ENCODE data around the gene GGA2. TPM values are rescaled to one million over a fixed set of nuclear protein-coding genes. Genes with fewer than 3 reads are reported as not detected.

Gene GGA2
- total RNA-seq, 1 experiment from 2014 or later, result 90.4 TPM

GRCh38 chr16:23479138-23479537 is 31.2 kb downstream of the GGA2 start:
- Mint-ChIP-seq H3K4me3 (ENCODE audit: low read depth, unreplicated experiment) (no peak overlapping the region), H3K27ac (ENCODE audit: unreplicated experiment) (no peak overlapping the region), H3K9me3 (ENCODE audit: low read depth, unreplicated experiment) (no peaks in the 10 kb centered on the region), H3K36me3 (ENCODE audit: insufficient read depth, unreplicated experiment) (peaks cover 45% of the 10 kb centered on the region), H3K4me1 (ENCODE audit: low read depth, unreplicated experiment) (no peaks in the 10 kb centered on the region), H3K27me3 (ENCODE audit: unreplicated experiment) (no peaks in the 10 kb centered on the region)
- TF ChIP-seq CTCF (IDR thresholded peaks at IDR 0.05; ENCODE audit: unreplicated experiment), result no peak
- BruUV-seq (replicated peaks), result no TSS peak
- intact Hi-C loops (cut with micrococcal nuclease; ENCODE audit: unreplicated experiment), result no loop called here
- CTCF ChIA-PET, result interaction anchor here (0.6 kb wide), 1 partner anchor 212 kb away, joined by 7 read pairs; no protein-coding TSS in a partner anchor
- no peak for DNase-seq

GRCh38 chr16:23478566-23478965 is 31.7 kb downstream of the GGA2 start:
- H3K27ac Mint-ChIP-seq (ENCODE audit: unreplicated experiment), result no peak overlapping the region
- H3K9me3 Mint-ChIP-seq (ENCODE audit: low read depth, unreplicated experiment), result no peaks in the 10 kb centered on the region
- BruUV-seq (replicated peaks), result no TSS peak
- H3K4me1 Mint-ChIP-seq (ENCODE audit: low read depth, unreplicated experiment), result no peaks in the 10 kb centered on the region
- DNase-seq, result no peak
- no peak overlapping the region for H3K4me3 Mint-ChIP-seq (ENCODE audit: low read depth, unreplicated experiment)
- H3K36me3 Mint-ChIP-seq (ENCODE audit: insufficient read depth, unreplicated experiment), result peaks cover 49% of the 10 kb centered on the region
- intact Hi-C loops (cut with micrococcal nuclease; ENCODE audit: unreplicated experiment), result no loop called here
- no peak for TF ChIP-seq CTCF (IDR thresholded peaks at IDR 0.05; ENCODE audit: unreplicated experiment)
- H3K27me3 Mint-ChIP-seq (ENCODE audit: unreplicated experiment), result no peaks in the 10 kb centered on the region
- CTCF ChIA-PET, result interaction anchor here (0.6 kb wide), 2 partner anchors 211 to 1021 kb away, joined by 3 to 7 read pairs; no protein-coding TSS in a partner anchor

- Mint-ChIP-seq H3K4me1 (ENCODE audit: low read depth, unreplicated experiment) (no peaks in the 10 kb centered on the region), H3K27ac (ENCODE audit: unreplicated experiment) (no peak overlapping the region), H3K4me3 (ENCODE audit: low read depth, unreplicated experiment) (no peak overlapping the region), H3K36me3 (ENCODE audit: insufficient read depth, unreplicated experiment) (peaks cover 30% of the 10 kb centered on the region), H3K9me3 (ENCODE audit: low read depth, unreplicated experiment) (no peaks in the 10 kb centered on the region), H3K27me3 (ENCODE audit: unreplicated experiment) (no peaks in the 10 kb centered on the region)
- intact Hi-C loops (cut with micrococcal nuclease; ENCODE audit: unreplicated experiment), result no loop called here
- BruUV-seq (replicated peaks), result TSS peak; percentile 12
- no peak for TF ChIP-seq CTCF (IDR thresholded peaks at IDR 0.05; ENCODE audit: unreplicated experiment)
- DNase-seq, result no peak
- CTCF ChIA-PET, result interaction anchor here (0.9 kb wide), 1 partner anchor 33 kb away, joined by 3 read pairs; no protein-coding TSS in a partner anchor
Observed at GRCh38 chr16:23476289-23476688, 34.0 kb downstream of the GGA2 start.

GRCh38 chr16:23469814-23470213 is 40.5 kb downstream of the GGA2 start:
- CTCF ChIA-PET, result no interaction called here
- TF ChIP-seq CTCF (IDR thresholded peaks at IDR 0.05; ENCODE audit: unreplicated experiment), result no peak
- Mint-ChIP-seq H3K27ac (ENCODE audit: unreplicated experiment) (peak overlapping the region; percentile 3), H3K36me3 (ENCODE audit: insufficient read depth, unreplicated experiment) (peaks cover 31% of the 10 kb centered on the region), H3K27me3 (ENCODE audit: unreplicated experiment) (no peaks in the 10 kb centered on the region), H3K9me3 (ENCODE audit: low read depth, unreplicated experiment) (no peaks in the 10 kb centered on the region), H3K4me1 (ENCODE audit: low read depth, unreplicated experiment) (peaks cover 17% of the 10 kb centered on the region), H3K4me3 (ENCODE audit: low read depth, unreplicated experiment) (no peak overlapping the region)
- BruUV-seq (replicated peaks), result no TSS peak
- intact Hi-C loops (cut with micrococcal nuclease; ENCODE audit: unreplicated experiment), result no loop called here
- peak; percentile 67 for DNase-seq
